Measurements from ENCODE around the gene BRD9. TPM values are rescaled to one million over a fixed set of nuclear protein-coding genes. Genes with fewer than 3 reads are reported as not detected.

Gene BRD9
- total RNA-seq, 4 donors from 2014 or later: 22.3 to 38.5 (median 28.4) TPM

- no peak for ATAC-seq
- WGBS, 2 donors (ENCODE audit: low coverage in 1 of 2): 83 to 100% methylated on average over 1 to 2 of the region's 7 CpGs
- no peak for TF ChIP-seq POLR2A (IDR thresholded peaks at IDR 0.05)
- TF ChIP-seq POLR2AphosphoS5 (IDR thresholded peaks at IDR 0.05): no peak
- no peak for TF ChIP-seq CTCF (IDR thresholded peaks at IDR 0.05)
- no peak for TF ChIP-seq EP300 (IDR thresholded peaks at IDR 0.05)
- H3K36me3 ChIP-seq: no peaks in the 10 kb centered on the region
- H3K4me1 ChIP-seq: peaks cover 0 to 6% (median 0%) of the 10 kb centered on the region in 3 donors
- no peak overlapping the region for H3K27ac ChIP-seq
- no peaks in the 10 kb centered on the region for H3K27me3 ChIP-seq
- no peaks in the 10 kb centered on the region for H3K9me3 ChIP-seq
- H3K4me3 ChIP-seq: no peak overlapping the region
Measured at GRCh38 chr5:907366-907910, 14.8 kb upstream of the BRD9 start.

- no peak for ATAC-seq
- Histone ChIP-seq H3K4me3 (no peak overlapping the region), H3K36me3 (no peaks in the 10 kb centered on the region), H3K27ac (no peak overlapping the region), H3K9me3 (no peaks in the 10 kb centered on the region), H3K4me1 (peaks cover 0 to 6% (median 0%) of the 10 kb centered on the region in 3 donors), H3K27me3 (no peaks in the 10 kb centered on the region)
- TF ChIP-seq CTCF (IDR thresholded peaks at IDR 0.05) (no peak), POLR2AphosphoS5 (IDR thresholded peaks at IDR 0.05) (no peak), EP300 (IDR thresholded peaks at IDR 0.05) (no peak), POLR2A (IDR thresholded peaks at IDR 0.05) (no peak)
- WGBS, 2 donors (ENCODE audit: low coverage in 1 of 2): 87 to 93% methylated on average over 4 to 5 of the region's 12 CpGs
Measured at GRCh38 chr5:905139-905642, 12.6 kb upstream of the BRD9 start.

GRCh38 chr5:903756-904096 is 11.1 kb upstream of the BRD9 start:
- Histone ChIP-seq H3K4me1 (peaks cover 0 to 6% (median 0%) of the 10 kb centered on the region in 3 donors), H3K27ac (no peak overlapping the region), H3K4me3 (no peak overlapping the region), H3K9me3 (no peaks in the 10 kb centered on the region), H3K27me3 (no peaks in the 10 kb centered on the region), H3K36me3 (no peaks in the 10 kb centered on the region)
- ATAC-seq: no peak
- TF ChIP-seq EP300 (IDR thresholded peaks at IDR 0.05) (no peak), CTCF (IDR thresholded peaks at IDR 0.05) (no peak), POLR2A (IDR thresholded peaks at IDR 0.05) (no peak), POLR2AphosphoS5 (IDR thresholded peaks at IDR 0.05) (no peak)
- WGBS, 2 donors (ENCODE audit: low coverage in 1 of 2): 87 to 90% methylated on average over 5 to 6 of the region's 6 CpGs

- TF ChIP-seq POLR2AphosphoS5 (IDR thresholded peaks at IDR 0.05) (no peak), CTCF (IDR thresholded peaks at IDR 0.05) (no peak), EP300 (IDR thresholded peaks at IDR 0.05) (no peak), POLR2A (IDR thresholded peaks at IDR 0.05) (no peak)
- H3K4me3 ChIP-seq: no peak overlapping the region
- H3K36me3 ChIP-seq: no peaks in the 10 kb centered on the region
- peaks cover 0 to 6% (median 0%) of the 10 kb centered on the region in 3 donors for H3K4me1 ChIP-seq
- no peak for ATAC-seq
- H3K9me3 ChIP-seq: no peaks in the 10 kb centered on the region
- WGBS, 2 donors (ENCODE audit: low coverage in 1 of 2): 72 to 74% methylated on average over 9 to 12 of the region's 16 CpGs
- H3K27me3 ChIP-seq: no peaks in the 10 kb centered on the region
- no peak overlapping the region for H3K27ac ChIP-seq
Measured at GRCh38 chr5:902129-902916, 9.7 kb upstream of the BRD9 start.

GRCh38 chr5:900781-901180 is 8.2 kb upstream of the BRD9 start:
- WGBS, 2 donors (ENCODE audit: low coverage in 1 of 2): 70 to 77% methylated on average over 3 to 4 of the region's 4 CpGs
- ATAC-seq: no peak
- H3K27ac ChIP-seq: no peak overlapping the region
- H3K27me3 ChIP-seq: no peaks in the 10 kb centered on the region
- peaks cover 0 to 6% (median 0%) of the 10 kb centered on the region in 3 donors for H3K4me1 ChIP-seq
- H3K9me3 ChIP-seq: no peaks in the 10 kb centered on the region
- H3K4me3 ChIP-seq: no peak overlapping the region
- TF ChIP-seq POLR2AphosphoS5 (IDR thresholded peaks at IDR 0.05): no peak
- no peak for TF ChIP-seq EP300 (IDR thresholded peaks at IDR 0.05)
- TF ChIP-seq POLR2A (IDR thresholded peaks at IDR 0.05): no peak
- no peak for TF ChIP-seq CTCF (IDR thresholded peaks at IDR 0.05)
- H3K36me3 ChIP-seq: no peaks in the 10 kb centered on the region

All from gastroesophageal sphincter (tissue), 4 donors.